Endothelial cell of umbilical vein (primary cell): ENCODE measurements around the gene ABLIM2. TPM values are rescaled to one million over a fixed set of nuclear protein-coding genes. Genes with fewer than 3 reads are reported as not detected.

Experiments
- BruUV-seq: library from RNA; stranded (reverse); fragments of 400-500 nt; replicated peaks from 2 replicates; lab custom pipeline; 2021; lab: Mats Ljungman, UMichigan
- CTCF ChIA-PET: fragments of 300-600, 350-600 bp; sonication (Branson Sonifier 250); formaldehyde crosslinking; loops from one replicate; lab custom pipeline; 2021; ENCODE audit warnings: antibody characterized with exemption, inconsistent platforms; lab: Charles Lee
- POLR2A ChIA-PET: fragments of 300-600, 350-600 bp; sonication (Branson Sonifier 250); formaldehyde crosslinking; loops from one replicate; lab custom pipeline; 2021; ENCODE audit warnings: antibody characterized with exemption, inconsistent platforms; lab: Charles Lee
- DNase-seq: peaks from one replicate; pipeline ENCODE4 v3.0.0-alpha.2; 2011; ENCODE audit warnings: low read depth, low spot score
- FAIRE-seq: peaks from 2 replicates; lab custom pipeline; 2011; peaks lifted over from hg19 to GRCh38; lab: Jason Lieb, UNC
- H2AFZ ChIP-seq: 2 replicates; pipeline ENCODE4 v1.6.0; 2012; ENCODE audit warnings: low read depth, low read length, control low read depth, inconsistent platforms
- H3K27ac ChIP-seq: 2 replicates; pipeline ENCODE4 v1.5.1; 2011; ENCODE audit warnings: low read depth, mild to moderate bottlenecking, control low read depth, low read length, moderate library complexity; ENCODE audit not compliant: insufficient read depth
- H3K27me3 ChIP-seq, 2 experiments: 2 replicates each; pipeline versions ENCODE4 v1.6.0 to v1.6.1; 2011; ENCODE audit warnings: low read length in 2 of 2, mixed read lengths in 1 of 2; ENCODE audit not compliant: control insufficient read depth in 2 of 2, insufficient read depth in 2 of 2
- H3K36me3 ChIP-seq, 2 experiments: 2 replicates in 1 of 2; 3 replicates in 1 of 2; pipeline ENCODE4 v1.5.1; 2011; ENCODE audit warnings: low read length in 2 of 2, mild to moderate bottlenecking in 1 of 2, moderate library complexity in 1 of 2; ENCODE audit not compliant: control insufficient read depth in 2 of 2, insufficient read depth in 2 of 2; ENCODE audit errors: extremely low read depth in 1 of 2
- H3K4me1 ChIP-seq: 3 replicates; pipeline ENCODE4 v1.5.1; 2011; ENCODE audit warnings: mild to moderate bottlenecking, low read length; ENCODE audit not compliant: control insufficient read depth, insufficient read depth; ENCODE audit errors: extremely low read depth
- H3K4me2 ChIP-seq: 2 replicates; pipeline ENCODE4 v1.6.1; 2011; ENCODE audit warnings: low read length, control low read depth, mixed read lengths; ENCODE audit not compliant: insufficient read depth
- H3K4me3 ChIP-seq, 3 experiments: fragments of 200-600 bp in 1 of 3; sonication (generic), shearing (Covaris generic) in 1 of 3; replicated peaks in 1 of 3; 2 replicates each; pipeline ENCODE4 v1.5.1; 2011 to 2016; ENCODE audit warnings: control low read depth in 3 of 3, low read length in 3 of 3, mild to moderate bottlenecking in 2 of 3, inconsistent platforms in 1 of 3, low read depth in 1 of 3, moderate library complexity in 1 of 3; ENCODE audit not compliant: insufficient read depth in 1 of 3
- H3K79me2 ChIP-seq: 2 replicates; pipeline ENCODE4 v1.6.0; 2012; ENCODE audit warnings: low read length, inconsistent platforms; ENCODE audit not compliant: control insufficient read depth, insufficient read depth
- H3K9ac ChIP-seq: replicated peaks from 2 replicates; pipeline ENCODE3; 2011; ENCODE audit warnings: low read length, control low read depth; ENCODE audit not compliant: insufficient read depth; ENCODE audit errors: extremely low read depth
- H3K9me1 ChIP-seq: replicated peaks from 3 replicates; pipeline ENCODE4 v1.6.0; 2011; ENCODE audit warnings: mild to moderate bottlenecking, low read length; ENCODE audit not compliant: control insufficient read depth, insufficient read depth; ENCODE audit errors: extremely low read depth
- H3K9me3 ChIP-seq: replicated peaks from 2 replicates; pipeline ENCODE4 v1.5.1; 2012; ENCODE audit warnings: low read length, inconsistent platforms; ENCODE audit not compliant: control insufficient read depth, insufficient read depth
- H4K20me1 ChIP-seq: replicated peaks from 2 replicates; pipeline ENCODE3; 2011; ENCODE audit warnings: mild to moderate bottlenecking, low read length; ENCODE audit not compliant: control insufficient read depth, insufficient read depth; ENCODE audit errors: extremely low read depth
- CTCF ChIP-seq, 2 donors: IDR thresholded peaks; 1 replicate in 1 of 2; 2 replicates in 1 of 2; pipeline ENCODE4 v1.5.1; 2011; ENCODE audit warnings: low read length in 2 of 2, mild to moderate bottlenecking in 2 of 2, moderate library complexity in 2 of 2, control low read depth in 1 of 2, inconsistent platforms in 1 of 2, low read depth in 1 of 2; ENCODE audit not compliant: insufficient read depth in 1 of 2; ENCODE audit errors: extremely low read depth in 1 of 2
- EZH2 ChIP-seq: IDR thresholded peaks from 2 replicates; pipeline ENCODE4 v1.6.1; 2012; ENCODE audit warnings: borderline replicate concordance, low read depth, mild to moderate bottlenecking, moderate library complexity, low read length, inconsistent platforms; ENCODE audit not compliant: severe bottlenecking
- FOS ChIP-seq: IDR thresholded peaks from 2 replicates; pipeline ENCODE4 v1.6.1; 2011; ENCODE audit warnings: mild to moderate bottlenecking, low read length, moderate library complexity, borderline replicate concordance; ENCODE audit not compliant: insufficient read depth
- GATA2 ChIP-seq: IDR thresholded peaks from 2 replicates; pipeline ENCODE4 v1.7.0; 2011; ENCODE audit warnings: low read depth, mild to moderate bottlenecking, moderate library complexity, mixed read lengths, low read length; ENCODE audit not compliant: insufficient read length, insufficient read depth
- JUN ChIP-seq: IDR thresholded peaks from 2 replicates; pipeline ENCODE4 v1.6.1; 2011; ENCODE audit warnings: borderline replicate concordance, low read depth; ENCODE audit not compliant: insufficient read length, insufficient read depth
- MAX ChIP-seq: IDR thresholded peaks from 2 replicates; pipeline ENCODE4 v1.6.1; 2011; ENCODE audit not compliant: insufficient read depth, insufficient read length
- MYC ChIP-seq: IDR thresholded peaks from one replicate; pipeline ENCODE4 v1.6.1; 2011; ENCODE audit warnings: mild to moderate bottlenecking, low read depth, low read length
- POLR2A ChIP-seq: IDR thresholded peaks from 2 replicates; pipeline ENCODE4 v1.6.1; 2012; ENCODE audit warnings: low read depth, mild to moderate bottlenecking, control low read depth, low read length
- POLR2AphosphoS5 ChIP-seq: IDR thresholded peaks from 2 replicates; pipeline ENCODE4 v1.6.1; 2012; ENCODE audit warnings: low read depth, mild to moderate bottlenecking, control low read depth, low read length, moderate library complexity; ENCODE audit not compliant: insufficient read depth
- dilution Hi-C: fragments of 300-500 bp; cut with MboI; formaldehyde crosslinking; loops from one replicate; pipeline ENCODE4 v1.15.0; 2019; ENCODE audit warnings: low sequenced_read_pairs; ENCODE audit not compliant: extremely low pct_ligation_motif_present
- intact Hi-C: fragments of 100-400 bp; cut with micrococcal nuclease; formaldehyde crosslinking; loops from one replicate; pipeline ENCODE4 v1.10.0; 2022
- polyA plus RNA-seq, 4 experiments: library from polyadenylated mRNA; depleted of rRNA in 3 of 4; stranded (reverse) in 3 of 4; unstranded in 1 of 4; fragments of >200 nt; gene quantifications; 2 replicates each; pipeline versions ENCODE4 v1.2.1 to v1.2.3, GENCODE V29; 2011 to 2012; ENCODE audit warnings: missing spikeins in 1 of 4
- total RNA-seq: library from RNA; stranded (reverse); gene quantifications from 2 replicates; pipeline ENCODE4 v1.2.3, GENCODE V29; 2021

ABLIM2 gene
- total and polyA plus RNA-seq, 2 donors (not counting 3 experiments of a cell fraction or from before 2014, with no cell fraction given): 0.28 to 0.66 TPM

- no peaks in the 10 kb centered on the region for H3K9me1 ChIP-seq
- no peaks in the 10 kb centered on the region for H3K27me3 ChIP-seq
- FAIRE-seq: no peak
- intact Hi-C loops: no loop called here
- no peak overlapping the region for H3K4me3 ChIP-seq
- TF ChIP-seq POLR2AphosphoS5 (no peak), MYC (no peak), CTCF (IDR thresholded peaks at IDR 0.05; ENCODE audit: extremely low read depth in 1 of 2, insufficient read depth in 1 of 2, low read depth in 1 of 2, low read length in 2 of 2) (no peak), POLR2A (no peak), FOS (no peak), JUN (no peak), GATA2 (no peak), EZH2 (no peak), MAX (no peak)
- peaks cover 12% of the 10 kb centered on the region for H3K4me1 ChIP-seq
- H2AFZ ChIP-seq: no peak overlapping the region
- no peak overlapping the region for H3K4me2 ChIP-seq
- no peaks in the 10 kb centered on the region for H3K79me2 ChIP-seq
- no TSS peak for BruUV-seq
- no peaks in the 10 kb centered on the region for H4K20me1 ChIP-seq
- dilution Hi-C loops: no loop called here
- no peak overlapping the region for H3K27ac ChIP-seq
- ChIA-PET POLR2A (no interaction called here), CTCF (interaction anchor here (1.2 to 1.5 kb wide), 3 partner anchors 42 to 180 kb away, joined by 3 to 4 read pairs (median 4); partner anchors contain the start of gene AFAP1)
- H3K36me3 ChIP-seq: no peaks in the 10 kb centered on the region
- no peak overlapping the region for H3K9ac ChIP-seq
- no peak for DNase-seq
- no peaks in the 10 kb centered on the region for H3K9me3 ChIP-seq
Observed at GRCh38 chr4:7981738-7982394, 176.7 kb downstream of the ABLIM2 start.
